ENCODE results near the gene MTSS2.

MTSS2 gene

GRCh38 chr16:70665806-70666735, 19.8 kb downstream of the MTSS2 start:
- no peak for DNase-seq

- DNase-seq = no peak
Observed at GRCh38 chr16:70665113-70665694, 20.6 kb downstream of the MTSS2 start.

GRCh38 chr16:70664325-70665112, 21.3 kb downstream of the MTSS2 start:
- DNase-seq = no peak

GRCh38 chr16:70663524-70664324, 22.1 kb downstream of the MTSS2 start:
- DNase-seq = no peak

GRCh38 chr16:70662991-70663523, 22.8 kb downstream of the MTSS2 start:
- DNase-seq = no peak

- DNase-seq = no peak
Observed at GRCh38 chr16:70661918-70662641, 23.8 kb downstream of the MTSS2 start.

GRCh38 chr16:70661534-70661917, 24.3 kb downstream of the MTSS2 start:
- no peak for DNase-seq

GRCh38 chr16:70660672-70661350, 25.0 kb downstream of the MTSS2 start:
- DNase-seq = no peak

- no peak for DNase-seq
Observed at GRCh38 chr16:70659953-70660671, 25.7 kb downstream of the MTSS2 start.

GRCh38 chr16:70659546-70659945, 26.3 kb downstream of the MTSS2 start:
- DNase-seq = no peak

GRCh38 chr16:70658921-70659320, 26.9 kb downstream of the MTSS2 start:
- DNase-seq = no peak

GRCh38 chr16:70657956-70658355, 27.9 kb downstream of the MTSS2 start:
- no peak for DNase-seq

GRCh38 chr16:70656712-70657263, 29.1 kb downstream of the MTSS2 start:
- no peak for DNase-seq

- no peak for DNase-seq
Observed at GRCh38 chr16:70656065-70656711, 29.7 kb downstream of the MTSS2 start.

GRCh38 chr16:70653809-70654771, 31.8 kb downstream of the MTSS2 start:
- peak; percentile 41 to 80 for DNase-seq

GRCh38 chr16:70653406-70653805, 32.4 kb downstream of the MTSS2 start:
- DNase-seq = no peak

- no peak for DNase-seq
Observed at GRCh38 chr16:70652322-70652721, 33.5 kb downstream of the MTSS2 start.

GRCh38 chr16:70651524-70651923, 34.3 kb downstream of the MTSS2 start:
- no peak for DNase-seq
